GOT3 (cell line): ENCODE results near the gene BYSL.
"Not testable (repeated sequence)": the region's sequence is repeated elsewhere in the genome, so short reads cannot be mapped to it uniquely, and the experiment has no call there.

Experiments used
- DNase-seq: peaks from one replicate; lab custom pipeline; 2025; ENCODE audit warnings: mixed read lengths; lab: John Stamatoyannopoulos, UW

BYSL gene

DNA sequence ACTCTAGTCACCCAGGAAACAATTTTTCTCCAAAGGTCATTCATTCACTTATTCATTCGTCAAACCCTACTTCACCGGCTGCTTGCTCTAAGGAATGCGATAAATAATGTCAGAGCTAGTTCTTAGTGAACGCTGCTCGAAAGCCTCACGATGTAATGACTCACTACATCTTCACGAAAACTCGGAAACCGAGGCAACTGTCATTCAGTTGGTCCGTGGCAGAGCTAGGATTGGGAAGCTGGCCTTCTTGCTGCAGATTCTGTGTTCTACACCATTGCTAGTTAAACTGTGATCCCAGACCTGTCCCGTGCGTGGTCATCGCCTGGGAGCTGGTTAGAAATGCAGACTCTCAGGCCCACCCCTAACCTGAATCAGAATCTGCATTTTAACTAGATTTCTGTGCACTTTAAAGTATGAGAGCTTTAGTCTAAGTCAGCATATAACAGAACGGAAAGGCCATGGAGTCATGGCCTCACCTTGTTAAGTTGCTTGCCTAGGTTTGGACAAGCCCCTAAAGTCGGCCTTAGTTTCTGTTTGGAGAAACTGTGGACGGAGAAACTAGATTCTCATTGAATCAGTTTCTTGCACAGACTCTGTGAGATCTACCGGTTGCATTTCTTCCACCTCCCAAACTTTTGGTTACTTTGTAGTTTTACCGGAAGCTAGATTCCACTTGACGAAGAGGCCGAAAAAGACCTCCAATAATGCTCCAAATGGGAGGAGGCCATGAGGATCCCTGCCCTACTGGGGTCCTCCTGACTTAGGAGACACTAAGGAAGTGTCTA, 21.0 kb downstream of the BYSL start:
- DNase-seq, result no peak

DNA sequence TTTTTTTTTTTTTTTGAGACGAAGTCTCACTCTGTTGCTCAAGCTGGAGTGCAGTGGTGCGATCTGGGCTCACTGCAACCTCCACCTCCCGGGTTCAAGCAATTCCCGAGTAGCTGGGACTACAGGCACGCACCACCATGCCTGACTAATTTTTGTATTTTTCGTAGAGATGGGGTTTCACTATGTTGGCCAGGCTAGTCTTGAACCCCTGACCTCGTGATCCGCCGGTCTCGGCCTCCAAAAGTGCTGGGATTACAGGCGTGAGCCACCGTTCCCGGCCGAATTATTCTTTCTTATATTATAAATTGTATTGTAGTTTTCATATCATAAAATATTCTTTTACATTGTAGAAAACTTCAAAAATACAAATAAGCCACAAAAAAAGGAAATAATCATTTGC, 21.6 kb downstream of the BYSL start:
- DNase-seq, result not testable (repeated sequence)

DNA sequence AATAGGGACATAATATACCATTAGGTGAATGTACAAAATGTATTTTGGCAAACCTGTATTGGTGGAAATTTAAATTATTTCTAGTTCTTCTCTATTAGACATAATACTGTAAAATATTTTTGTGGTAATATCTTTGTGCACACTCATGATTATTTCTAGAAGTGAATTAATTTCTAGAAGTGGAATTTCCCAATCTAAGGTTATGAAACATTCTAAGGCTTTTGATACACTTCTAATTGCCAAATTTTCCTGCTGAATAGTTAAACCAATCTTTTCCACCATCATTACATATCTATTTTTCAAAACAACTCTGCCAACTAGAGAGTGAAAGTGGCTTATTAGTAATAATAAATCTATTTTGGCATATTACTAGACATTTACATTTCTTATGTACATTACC, 22.2 kb downstream of the BYSL start:
- DNase-seq, result no peak

DNA sequence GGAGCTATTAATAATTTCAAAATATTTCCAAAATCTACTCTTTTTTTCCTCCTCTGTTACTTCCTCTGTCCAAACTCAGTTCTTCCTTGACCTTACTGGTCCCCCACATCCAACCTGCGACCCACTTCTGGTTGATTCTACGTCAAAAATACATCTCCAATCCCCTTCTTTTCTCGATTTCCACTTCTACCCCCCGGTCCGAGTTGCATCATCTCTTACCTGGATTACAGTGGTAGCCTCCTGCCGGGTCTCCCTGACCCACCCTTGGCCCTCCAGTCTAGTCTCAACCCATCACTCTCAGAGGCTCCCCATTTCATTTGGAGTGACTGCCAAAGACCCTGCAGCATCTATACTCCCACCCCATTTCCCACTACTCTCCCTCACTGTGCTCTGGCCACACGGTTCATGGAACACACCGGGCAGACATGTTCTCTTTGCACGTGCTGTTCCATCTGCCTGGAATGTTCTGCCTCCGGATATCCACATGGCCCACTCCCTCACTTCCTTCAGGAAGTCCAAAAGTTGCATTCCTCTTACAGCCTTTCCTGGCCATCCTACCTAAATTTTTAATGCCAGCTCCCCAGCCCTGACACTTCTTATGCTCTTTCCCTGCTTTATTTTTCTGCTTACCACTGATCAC, 26.4 kb downstream of the BYSL start:
- DNase-seq, result no peak

DNA sequence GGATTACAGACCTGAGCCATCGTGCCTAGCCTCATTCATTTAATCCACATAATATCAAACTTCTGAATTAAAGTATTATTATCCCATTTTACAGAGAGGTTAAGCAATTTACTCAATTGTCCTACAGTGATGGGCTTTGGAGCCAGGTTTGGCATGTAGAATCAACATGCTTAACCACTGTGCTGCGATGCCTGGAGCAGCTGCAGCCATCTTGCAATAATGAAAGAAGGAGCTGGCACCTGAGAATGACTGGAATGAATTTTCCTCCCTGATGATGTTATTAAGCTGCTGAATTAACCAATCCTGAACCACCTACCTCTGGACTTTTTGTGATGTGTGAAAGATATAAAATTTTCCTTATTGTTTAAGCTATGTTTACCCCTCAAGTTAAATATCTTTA, 33.4 kb downstream of the BYSL start:
- no peak for DNase-seq

DNA sequence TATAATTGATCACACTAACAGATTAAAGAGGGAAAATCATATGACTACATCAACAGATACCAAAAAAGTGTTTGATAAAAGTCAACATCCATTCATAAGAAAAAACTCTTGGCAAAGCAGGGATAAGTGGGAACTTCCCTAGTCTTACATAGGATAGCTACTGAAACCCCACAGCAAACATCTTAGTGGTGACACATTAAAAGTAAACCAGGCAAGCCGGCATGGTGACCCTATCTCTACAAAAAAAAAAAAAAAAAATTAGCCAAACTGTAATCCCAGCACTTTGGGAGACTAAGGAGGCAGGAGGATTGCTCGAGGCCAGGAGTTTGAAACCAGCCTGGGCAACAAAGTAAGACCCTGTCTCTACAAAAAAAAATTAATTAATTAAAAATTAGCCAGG, 34.1 kb downstream of the BYSL start:
- no peak for DNase-seq

DNA sequence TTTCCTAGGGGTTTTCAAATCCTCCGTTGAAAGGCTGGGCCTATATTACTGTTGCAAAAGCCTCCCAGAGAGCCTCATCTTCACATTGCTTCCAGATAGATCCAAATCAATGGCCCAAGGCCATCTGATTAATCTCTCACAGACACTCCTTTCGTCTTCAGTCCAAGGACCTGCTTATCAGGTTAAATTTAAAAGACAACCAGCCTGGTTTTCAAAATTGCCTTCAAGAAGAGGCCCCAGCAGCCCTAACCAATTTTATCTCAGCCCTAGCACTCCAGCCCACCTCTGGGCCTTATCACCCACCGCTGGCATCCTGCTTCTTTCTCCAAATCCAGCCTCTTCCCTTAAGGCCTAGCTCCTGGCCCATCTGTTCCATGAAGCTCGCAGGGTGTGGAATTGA, 35.8 kb downstream of the BYSL start:
- no peak for DNase-seq

DNA sequence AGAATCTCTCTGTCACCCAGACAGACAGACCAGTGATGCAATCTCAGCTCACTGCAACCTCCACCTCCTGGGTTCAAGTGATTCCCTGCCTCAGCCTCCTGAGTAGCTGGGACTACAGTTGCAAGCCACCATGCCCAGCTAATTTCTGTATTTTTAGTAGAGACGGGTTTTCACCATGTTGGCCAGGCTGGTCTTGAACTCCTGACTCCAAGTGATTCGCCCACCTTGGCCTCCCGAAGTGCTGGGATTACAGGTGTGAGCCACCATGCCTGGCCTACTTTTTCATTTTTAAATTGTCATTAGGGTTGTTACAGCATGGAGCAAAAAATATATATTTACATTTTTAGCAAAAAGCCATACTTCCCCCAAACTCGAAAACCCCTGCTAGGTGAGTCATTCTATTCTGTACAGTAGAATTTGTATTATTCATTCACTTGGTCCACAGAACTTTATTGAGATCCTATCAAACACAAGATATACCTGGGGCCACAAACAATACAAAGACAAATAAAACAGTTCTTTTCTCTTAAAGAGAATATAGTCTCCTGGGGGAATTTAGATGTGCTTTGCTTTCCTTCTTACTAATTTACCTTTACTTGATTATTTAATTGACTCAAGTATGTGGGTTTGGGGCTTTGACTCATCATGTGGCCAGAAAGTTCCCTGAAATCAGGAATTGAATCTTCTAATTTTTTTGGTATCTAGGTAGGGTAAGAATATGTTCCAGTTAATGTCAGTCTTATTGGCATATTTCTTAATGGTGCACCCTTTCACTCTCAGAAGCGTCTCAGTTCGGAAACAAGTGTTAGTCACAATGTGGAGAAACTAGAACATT, 36.9 kb downstream of the BYSL start:
- no peak for DNase-seq

DNA sequence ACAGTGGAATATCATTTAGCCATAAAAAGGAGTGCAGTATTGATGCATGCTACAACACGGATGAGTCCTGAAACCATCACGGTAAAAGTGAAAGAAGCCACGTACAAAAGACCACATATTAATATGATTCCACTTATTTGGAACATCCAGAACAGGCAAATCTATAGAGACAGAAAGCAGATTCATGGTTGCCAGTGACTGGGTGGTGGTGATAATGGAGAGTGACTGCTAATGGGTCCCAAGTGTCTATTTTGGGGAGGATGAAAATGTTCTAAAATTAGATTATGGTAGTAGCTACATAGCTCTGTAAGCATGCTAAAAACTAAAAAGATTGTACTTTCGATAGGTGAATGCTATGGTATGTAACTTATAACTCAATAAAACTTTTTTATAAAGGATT, 38.7 kb downstream of the BYSL start:
- no peak for DNase-seq

DNA sequence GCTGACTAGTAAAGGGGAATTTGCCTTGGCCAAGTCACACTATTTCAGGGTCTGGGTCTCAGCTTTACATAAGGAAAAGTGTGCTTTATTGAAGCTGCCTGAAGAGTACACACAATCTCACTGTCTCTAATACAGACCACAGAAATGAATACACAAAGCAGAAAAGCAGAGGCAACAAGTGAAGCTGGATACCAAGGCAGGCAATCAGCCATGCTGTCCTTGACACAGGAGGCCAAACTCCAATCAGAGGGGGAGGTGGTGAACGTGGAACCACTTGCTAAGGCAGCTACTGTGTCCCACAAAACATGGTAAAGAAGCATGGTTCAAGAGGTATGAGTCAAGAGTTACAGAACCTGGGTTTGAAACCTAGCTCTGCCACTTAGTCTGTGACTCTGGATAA, 42.1 kb downstream of the BYSL start:
- DNase-seq, result no peak

DNA sequence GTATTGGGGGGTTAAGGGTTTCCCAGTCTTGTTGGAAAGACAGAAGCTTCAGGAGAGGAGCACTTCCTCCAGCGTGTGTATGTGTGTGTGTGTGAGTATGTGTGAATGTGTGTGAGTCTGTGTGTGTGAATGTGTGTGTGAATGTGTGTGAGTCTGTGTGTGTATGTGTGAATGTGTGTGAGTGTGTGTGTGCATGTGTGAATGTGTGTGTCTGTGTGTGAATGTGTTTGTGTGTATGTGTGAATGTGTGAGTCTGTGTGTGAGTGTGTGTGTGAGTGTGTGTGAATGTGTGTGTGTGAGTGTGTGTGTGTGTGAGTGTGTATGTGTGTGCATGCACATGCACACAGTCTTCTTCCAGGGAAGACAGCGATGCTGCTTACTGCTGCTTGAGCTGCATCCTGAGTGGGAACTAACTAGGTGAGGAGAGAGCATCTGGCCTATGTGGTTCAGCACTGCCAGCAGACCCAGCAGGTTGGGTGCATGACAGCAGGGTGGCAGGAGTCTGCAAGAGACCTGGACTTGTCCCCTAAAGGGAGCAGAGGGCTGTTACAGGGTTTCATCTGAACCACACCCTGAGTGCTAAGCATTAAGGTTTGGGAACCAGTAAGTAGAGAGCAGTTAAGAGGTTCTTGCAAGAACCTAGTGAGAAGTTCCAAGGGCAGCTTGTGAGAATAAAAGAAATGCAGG, 43.0 kb downstream of the BYSL start:
- no peak for DNase-seq

DNA sequence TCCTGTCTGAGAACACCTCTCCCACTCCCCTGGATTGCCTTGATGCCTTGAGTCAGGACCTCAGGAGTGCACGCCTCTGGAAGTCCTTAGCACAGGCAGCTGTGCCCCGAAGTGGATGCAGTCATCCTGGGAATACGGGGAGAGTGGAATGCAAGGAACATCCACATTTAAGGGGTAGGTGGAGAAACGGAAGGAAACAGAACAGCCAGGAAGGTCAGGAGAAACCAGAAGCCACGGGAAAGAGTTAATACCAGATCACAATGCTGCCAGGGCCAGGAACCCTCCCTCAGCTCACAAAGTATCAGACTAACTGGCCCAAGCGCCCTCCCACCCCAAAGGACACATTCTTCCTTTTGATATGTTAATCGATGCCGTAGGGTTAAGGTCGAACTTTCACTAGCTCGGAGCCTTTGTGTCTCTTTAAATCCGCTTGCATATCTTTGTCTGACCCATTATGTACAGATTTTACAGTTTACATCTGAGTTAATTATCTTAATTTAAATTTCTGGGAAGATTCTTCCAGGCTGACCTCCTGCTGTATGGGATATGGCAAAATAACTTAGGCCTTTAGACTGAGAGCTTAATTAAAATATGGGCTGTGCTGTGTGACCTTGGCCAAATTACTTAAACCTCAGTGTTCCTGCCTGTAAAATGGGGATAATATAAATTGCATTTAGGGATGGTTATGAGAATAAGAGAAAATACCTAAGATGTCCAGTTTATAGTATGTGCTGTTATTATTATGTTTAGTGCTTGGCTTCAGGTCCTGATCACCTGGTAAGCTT, 44.3 kb downstream of the BYSL start:
- no peak for DNase-seq

DNA sequence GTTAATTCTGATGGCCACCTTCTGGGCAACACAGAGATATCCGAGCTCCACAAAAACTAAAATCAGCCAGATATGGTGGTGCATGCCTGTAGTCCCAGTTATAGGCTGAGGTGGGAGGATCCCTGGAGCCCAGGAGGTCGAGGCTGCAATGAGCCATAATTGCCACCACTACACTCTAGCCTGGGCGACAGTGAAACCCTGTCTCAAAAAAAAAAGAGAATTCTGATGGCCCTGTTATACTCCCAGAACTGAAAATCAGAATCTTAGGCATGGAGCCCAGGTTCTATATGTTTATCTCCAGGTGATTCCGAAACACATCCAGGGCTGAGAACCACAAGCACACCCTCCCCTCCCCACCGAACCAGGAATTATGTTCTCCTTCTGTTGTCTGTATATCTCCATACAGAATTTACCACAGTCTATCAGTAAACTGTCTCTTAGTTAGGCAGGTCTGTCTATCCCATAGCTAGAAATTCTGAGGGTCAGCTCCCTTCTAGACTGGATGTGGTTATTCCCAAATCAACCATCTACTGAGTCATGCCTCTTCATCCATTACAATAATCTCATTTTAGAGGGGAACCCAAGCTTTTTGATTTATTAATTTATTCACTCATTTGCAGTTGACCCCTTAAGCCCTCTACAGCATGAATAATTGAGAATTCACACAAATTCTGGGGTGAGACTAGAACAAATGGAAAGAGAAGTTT, 45.1 kb downstream of the BYSL start:
- no peak for DNase-seq

DNA sequence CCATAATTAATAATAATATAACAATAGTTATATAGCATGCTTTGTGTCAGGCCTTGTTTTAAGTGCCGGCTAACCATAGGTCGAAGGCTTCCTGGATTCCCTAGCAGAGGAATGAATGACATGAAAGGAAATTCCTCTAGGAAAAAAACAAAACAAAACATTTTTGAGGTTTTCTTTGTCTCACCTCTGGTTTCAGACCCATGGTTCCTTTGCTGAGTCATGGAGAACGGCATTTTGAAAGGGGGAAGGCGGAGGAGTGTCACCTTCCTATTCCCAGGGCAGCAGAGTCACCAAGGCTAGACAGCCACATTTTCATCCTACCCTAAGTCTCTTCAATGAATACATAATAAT, 45.6 kb downstream of the BYSL start:
- DNase-seq, result no peak

DNA sequence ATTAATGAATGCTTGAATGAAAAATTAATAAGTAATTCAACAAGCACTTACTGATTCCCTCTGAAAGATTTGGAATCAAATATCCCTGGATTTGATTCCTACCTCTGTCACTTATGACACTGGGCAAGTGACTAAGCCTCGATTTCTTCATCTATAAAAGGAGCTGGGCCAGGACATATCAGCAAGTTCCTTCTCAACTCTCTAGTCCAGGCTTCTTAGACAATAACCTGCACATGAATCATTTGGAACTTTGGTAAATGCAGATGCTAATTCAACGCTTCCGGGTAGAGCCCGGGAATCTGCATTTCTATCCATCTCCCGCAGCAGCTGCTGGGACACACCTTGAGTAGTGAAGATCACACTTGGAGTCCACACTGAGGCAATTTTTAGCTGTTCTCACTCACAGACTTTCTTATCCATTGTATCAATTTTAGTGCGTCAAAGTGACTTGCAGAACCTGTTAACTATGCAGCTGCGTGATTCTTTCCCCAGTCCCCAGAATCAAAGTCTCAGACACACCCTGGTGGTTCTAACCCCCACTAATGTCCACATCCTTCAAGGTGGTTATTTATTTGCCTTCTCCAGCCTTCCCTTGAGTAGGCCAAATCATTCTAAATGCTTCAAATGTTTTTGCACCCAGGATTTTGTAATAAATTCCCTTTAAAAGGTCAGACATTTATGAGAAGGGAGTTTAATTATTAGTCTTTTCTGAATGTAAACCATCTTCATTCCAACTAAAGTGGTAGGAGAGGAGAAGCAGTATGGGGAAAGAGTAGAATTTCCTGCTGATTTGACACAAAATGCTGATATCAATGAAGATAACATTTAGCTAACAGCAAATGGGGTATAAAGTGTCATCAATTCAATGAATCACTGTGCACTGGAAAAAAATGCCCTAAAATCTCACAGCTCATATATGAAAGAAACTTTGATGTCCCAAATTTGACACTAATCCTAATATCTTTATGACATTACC, 46.3 kb downstream of the BYSL start:
- DNase-seq, result no peak

DNA sequence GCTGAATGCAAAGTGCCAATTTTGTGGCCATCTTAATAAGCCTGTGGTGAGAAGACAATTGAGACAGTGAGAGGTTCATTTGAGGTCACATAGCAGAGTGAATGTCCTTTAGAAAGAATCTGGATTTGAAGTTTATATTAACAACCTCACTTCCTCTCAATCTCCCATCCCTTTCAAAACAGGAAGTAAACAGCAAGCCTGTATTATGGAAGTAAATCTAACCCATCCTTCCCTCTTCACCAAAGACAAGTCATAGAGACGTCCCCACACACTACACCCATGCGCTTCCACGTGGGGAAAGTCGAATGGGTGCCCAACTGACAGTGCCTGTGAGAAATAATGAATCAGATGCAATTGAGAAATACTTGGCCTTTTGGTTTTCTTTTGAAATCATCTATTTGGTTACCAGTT, 49.1 kb downstream of the BYSL start:
- DNase-seq, result no peak

DNA sequence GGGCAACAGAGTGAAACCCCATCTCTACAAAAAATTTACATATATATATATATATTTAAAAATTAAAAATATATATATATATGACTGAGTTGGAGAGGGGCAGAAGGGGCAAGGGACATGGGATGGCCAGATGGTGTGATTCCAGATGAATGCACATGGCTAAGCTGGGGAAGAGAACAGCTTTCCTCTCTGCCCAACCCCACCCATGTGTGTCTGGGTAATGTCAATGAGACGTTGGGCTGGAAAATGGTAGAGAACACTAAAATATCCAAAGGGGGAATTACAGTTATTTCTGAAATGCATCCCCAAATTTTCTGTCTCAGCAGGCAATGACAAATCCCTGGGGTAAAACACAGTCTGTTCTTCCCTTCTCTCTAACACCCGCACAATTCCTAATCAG, 51.5 kb downstream of the BYSL start:
- no peak for DNase-seq

DNA sequence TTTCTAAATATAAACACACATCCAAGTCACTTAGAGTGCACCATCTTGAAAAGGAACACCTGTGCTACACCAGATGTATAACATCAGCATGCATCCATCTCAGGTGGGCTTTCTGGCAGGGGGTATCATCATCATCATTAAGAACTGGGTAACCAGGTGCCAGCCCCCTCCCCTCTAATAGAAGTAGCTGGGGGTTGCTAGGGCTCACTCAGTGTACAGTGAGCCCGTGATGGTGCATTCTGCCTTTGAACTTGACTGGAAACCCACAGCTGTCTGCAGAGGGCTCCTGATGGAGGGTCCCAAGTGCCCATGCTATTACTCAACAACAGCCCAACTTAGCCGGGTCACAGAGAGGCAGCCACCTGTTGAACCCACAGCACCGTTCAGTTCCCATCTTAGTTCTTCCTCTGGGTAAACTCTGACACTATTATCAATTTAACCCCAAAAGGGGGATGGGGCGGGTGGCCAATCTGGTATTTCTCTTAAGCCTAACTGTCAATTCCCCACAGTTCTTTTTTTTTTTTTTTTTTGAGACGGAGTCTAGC, 53.1 kb downstream of the BYSL start:
- DNase-seq, result no peak

DNA sequence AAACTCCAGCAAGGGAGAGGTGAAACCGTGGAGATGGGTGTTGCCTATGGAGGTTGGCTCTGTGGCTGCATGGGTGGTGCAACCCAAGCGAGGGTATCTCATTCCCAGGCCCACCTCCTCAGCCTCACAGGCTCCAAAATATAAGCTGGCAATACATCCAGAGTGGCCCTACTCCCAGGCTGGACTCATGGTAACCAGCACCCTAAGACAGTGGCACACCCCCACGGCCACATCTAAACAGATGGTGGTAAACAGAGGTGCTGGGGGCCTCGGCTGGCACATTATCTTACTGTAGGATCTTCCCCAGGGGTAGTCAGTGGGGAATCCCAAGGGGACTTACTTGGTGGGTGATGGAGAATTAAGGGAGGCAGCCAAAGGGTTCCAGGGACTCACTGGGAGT, 54.0 kb downstream of the BYSL start:
- no peak for DNase-seq
